A673 (cell line): ENCODE results near the gene GSG1L. TPM values are rescaled to one million over a fixed set of nuclear protein-coding genes. Genes with fewer than 3 reads are reported as not detected.

Experiments used
- BruUV-seq: library from RNA; stranded (reverse); fragments of 400-500 nt; replicated peaks from 2 replicates; lab custom pipeline; 2021; lab: Mats Ljungman, UMichigan
- CTCF ChIA-PET: fragments of 300-600 bp; sonication (Branson Sonifier 250); formaldehyde crosslinking; loops from one replicate; lab custom pipeline; 2022; ENCODE audit warnings: antibody characterized with exemption; lab: Charles Lee
- POLR2A ChIA-PET: fragments of 300-600 bp; sonication (Branson Sonifier 250); formaldehyde crosslinking; loops from one replicate; lab custom pipeline; 2022; ENCODE audit warnings: antibody characterized with exemption; ENCODE audit not compliant: low non-redundant PET; lab: Charles Lee
- DNase-seq: peaks from one replicate; pipeline ENCODE4 v3.0.0-alpha.2; 2015; ENCODE audit warnings: low spot score
- H3K27ac ChIP-seq: fragments of 200-600 bp; sonication (generic); 2 replicates; pipeline ENCODE4 v1.5.1; 2016; ENCODE audit warnings: mixed run types, low read depth, mild to moderate bottlenecking, mixed read lengths, antibody characterized with exemption, low read length; ENCODE audit not compliant: poor library complexity, severe bottlenecking
- H3K27me3 ChIP-seq: fragments of 200-600 bp; sonication (generic); replicated peaks from 2 replicates; pipeline ENCODE4 v1.6.1; 2017; ENCODE audit warnings: mixed run types, low read depth, mild to moderate bottlenecking, mixed read lengths, antibody characterized with exemption, low read length; ENCODE audit not compliant: insufficient read depth, poor library complexity
- H3K36me3 ChIP-seq: fragments of 200-600 bp; sonication (generic); 2 replicates; pipeline ENCODE4 v1.6.1; 2016; ENCODE audit warnings: mixed run types, mild to moderate bottlenecking, mixed read lengths, antibody characterized with exemption, low read length; ENCODE audit not compliant: insufficient read depth, poor library complexity, severe bottlenecking
- H3K4me1 ChIP-seq: fragments of 200-600 bp; sonication (generic); 2 replicates; pipeline ENCODE4 v1.6.1; 2017; ENCODE audit warnings: mixed run types, mild to moderate bottlenecking, mixed read lengths, antibody characterized with exemption, low read length; ENCODE audit not compliant: insufficient read depth, poor library complexity, severe bottlenecking
- H3K4me3 ChIP-seq: fragments of 200-600 bp; sonication (generic); 2 replicates; pipeline ENCODE4 v1.5.1; 2016; ENCODE audit warnings: low read depth, mixed run types, mild to moderate bottlenecking, mixed read lengths, low read length; ENCODE audit not compliant: poor library complexity, severe bottlenecking
- H3K9me3 ChIP-seq: fragments of 200-600 bp; sonication (generic); 2 replicates; pipeline ENCODE4 v1.6.1; 2016; ENCODE audit warnings: mixed run types, low read depth, mild to moderate bottlenecking, mixed read lengths, antibody characterized with exemption, low read length; ENCODE audit not compliant: poor library complexity, severe bottlenecking
- EZH2 ChIP-seq: fragments of 200-600 bp; sonication (generic); IDR thresholded peaks from 2 replicates; pipeline ENCODE4 v1.6.1; 2017; ENCODE audit warnings: borderline replicate concordance, low read depth, mild to moderate bottlenecking, mixed read lengths, antibody characterized with exemption, low read length; ENCODE audit not compliant: poor library complexity, severe bottlenecking
- intact Hi-C: fragments of 100-400 bp; cut with micrococcal nuclease; formaldehyde crosslinking; loops from one replicate; pipeline ENCODE4 v1.10.0; 2022; ENCODE audit not compliant: unreplicated experiment
- total RNA-seq: library from RNA; stranded (reverse); gene quantifications from 2 replicates; pipeline ENCODE4 v1.2.3, GENCODE V29; 2021
- TF ChIP-seq, protein P1 (sequence below): fragments of 300-800, 200-600 bp; sonication (generic); conservative IDR thresholded peaks from 2 replicates; pipeline ENCODE4 v1.5.1; 2017; ENCODE audit warnings: low read depth, mild to moderate bottlenecking, antibody characterized with exemption, low read length, moderate library complexity, mixed read lengths

Gene GSG1L
- total RNA-seq, 1 experiment from 2014 or later = not detected

DNA sequence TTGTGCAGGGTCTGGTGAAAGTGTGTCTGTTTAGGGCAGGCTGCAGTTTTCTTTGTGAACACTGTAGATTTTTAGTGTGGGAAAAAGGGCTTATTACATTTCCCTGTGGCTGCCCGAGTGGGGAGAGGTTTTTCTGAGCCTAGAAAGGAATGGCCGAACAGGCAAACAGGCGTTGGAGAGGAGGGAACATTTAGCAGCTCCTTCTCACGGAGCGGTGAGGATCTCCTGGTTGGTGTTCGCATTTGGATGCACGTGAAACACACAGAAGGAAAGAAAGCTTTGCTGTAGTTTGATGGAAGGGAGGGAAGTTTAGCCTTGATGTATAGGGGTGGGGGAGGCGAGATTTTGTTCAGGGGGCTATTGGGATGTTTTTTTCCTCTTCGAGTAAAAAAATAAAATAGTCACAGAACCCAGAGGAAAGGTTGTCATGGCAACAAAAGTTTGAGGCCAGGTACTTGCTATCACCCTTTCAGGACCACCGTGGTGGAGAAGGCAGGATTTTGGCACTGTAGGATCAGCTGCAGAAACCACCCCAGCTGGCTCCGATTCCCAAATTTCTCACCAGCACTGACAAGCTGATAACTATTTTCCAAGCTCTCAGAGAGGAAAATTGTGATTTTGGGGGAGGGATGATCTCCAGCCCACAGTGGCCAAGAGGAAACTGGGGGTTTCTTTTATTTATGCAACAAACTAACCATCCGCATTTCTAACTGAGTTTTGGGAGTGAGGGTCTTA, 3.5 kb downstream of the GSG1L start:
- POLR2A ChIA-PET = no interaction called here

DNA sequence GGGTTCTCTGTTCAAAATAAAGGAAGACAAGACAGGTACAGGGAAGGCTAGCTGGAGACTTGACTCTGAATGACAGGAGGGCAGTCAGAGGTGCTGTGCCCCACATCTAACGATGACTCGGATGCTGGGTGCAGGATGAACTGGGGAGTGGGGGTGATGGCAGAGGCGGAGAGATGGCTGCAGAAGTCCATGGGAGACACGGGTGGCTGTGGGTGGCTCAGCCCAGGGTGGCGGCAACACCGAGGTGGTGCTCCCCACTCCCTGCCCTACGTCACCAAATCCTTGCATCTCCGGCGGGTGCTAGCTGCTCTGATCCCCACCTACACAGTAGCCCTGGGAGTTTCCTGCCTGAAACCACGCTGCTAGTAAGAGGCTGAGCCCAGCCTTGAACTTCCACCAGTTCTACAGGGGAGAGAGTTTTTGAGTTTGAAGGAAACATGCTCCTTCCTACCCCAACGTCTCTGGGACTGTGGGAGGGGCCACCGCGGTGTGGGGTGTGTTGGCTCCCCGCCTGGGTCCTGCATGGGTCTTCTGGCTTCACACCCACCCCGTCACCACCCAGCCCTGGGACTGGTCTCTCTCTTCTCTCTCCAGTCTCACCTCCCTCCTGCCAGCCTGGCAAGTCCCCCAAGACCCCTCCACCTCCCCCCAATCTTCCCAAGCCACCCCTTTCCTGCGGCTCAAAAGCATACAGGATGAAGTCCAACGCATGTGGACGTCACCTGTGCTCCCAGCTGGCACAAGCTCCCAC, 4.5 kb downstream of the GSG1L start:
- intact Hi-C loops = no loop called here
- CTCF ChIA-PET = no interaction called here
- H3K4me3 ChIP-seq = no peak overlapping the region

More for the DNA sequence above, 3.5 kb downstream of the GSG1L start:
- no peak overlapping the region for H3K27ac ChIP-seq
- H3K4me3 ChIP-seq = no peak overlapping the region
- no peaks in the 10 kb centered on the region for H3K9me3 ChIP-seq
- intact Hi-C loops = no loop called here
- BruUV-seq = no TSS peak
- TF ChIP-seq, protein P1, sequence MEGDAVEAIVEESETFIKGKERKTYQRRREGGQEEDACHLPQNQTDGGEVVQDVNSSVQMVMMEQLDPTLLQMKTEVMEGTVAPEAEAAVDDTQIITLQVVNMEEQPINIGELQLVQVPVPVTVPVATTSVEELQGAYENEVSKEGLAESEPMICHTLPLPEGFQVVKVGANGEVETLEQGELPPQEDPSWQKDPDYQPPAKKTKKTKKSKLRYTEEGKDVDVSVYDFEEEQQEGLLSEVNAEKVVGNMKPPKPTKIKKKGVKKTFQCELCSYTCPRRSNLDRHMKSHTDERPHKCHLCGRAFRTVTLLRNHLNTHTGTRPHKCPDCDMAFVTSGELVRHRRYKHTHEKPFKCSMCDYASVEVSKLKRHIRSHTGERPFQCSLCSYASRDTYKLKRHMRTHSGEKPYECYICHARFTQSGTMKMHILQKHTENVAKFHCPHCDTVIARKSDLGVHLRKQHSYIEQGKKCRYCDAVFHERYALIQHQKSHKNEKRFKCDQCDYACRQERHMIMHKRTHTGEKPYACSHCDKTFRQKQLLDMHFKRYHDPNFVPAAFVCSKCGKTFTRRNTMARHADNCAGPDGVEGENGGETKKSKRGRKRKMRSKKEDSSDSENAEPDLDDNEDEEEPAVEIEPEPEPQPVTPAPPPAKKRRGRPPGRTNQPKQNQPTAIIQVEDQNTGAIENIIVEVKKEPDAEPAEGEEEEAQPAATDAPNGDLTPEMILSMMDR = no peak
- no peak for TF ChIP-seq EZH2
- H3K27me3 ChIP-seq = peaks cover 59% of the 10 kb centered on the region
- H3K36me3 ChIP-seq = no peaks in the 10 kb centered on the region
- no peaks in the 10 kb centered on the region for H3K4me1 ChIP-seq
- CTCF ChIA-PET = no interaction called here
- DNase-seq = no peak

DNA sequence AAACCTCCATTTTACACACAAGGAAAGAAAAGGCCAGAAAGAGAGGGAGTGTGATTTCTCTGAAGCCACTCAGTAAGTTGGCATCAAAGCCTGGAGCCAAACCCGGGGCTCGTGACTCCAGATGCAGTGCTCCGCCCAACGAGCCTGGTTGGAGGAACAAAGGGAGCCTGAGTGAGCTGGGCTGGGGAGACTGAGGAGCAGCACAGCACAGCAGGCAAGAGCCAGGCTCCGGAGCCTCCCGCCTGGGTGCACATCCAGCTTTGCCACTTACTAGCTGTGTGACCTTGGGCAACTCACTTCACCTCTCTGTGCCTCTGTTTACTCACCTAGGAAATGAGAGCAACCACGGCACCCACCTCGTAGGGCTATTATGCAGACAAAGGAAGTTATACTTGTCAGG, 5.6 kb downstream of the GSG1L start:
- Histone ChIP-seq H3K4me1 (no peaks in the 10 kb centered on the region), H3K9me3 (no peaks in the 10 kb centered on the region), H3K27me3 (peaks cover 44% of the 10 kb centered on the region), H3K27ac (no peak overlapping the region), H3K4me3 (no peak overlapping the region), H3K36me3 (no peaks in the 10 kb centered on the region)
- TF ChIP-seq, protein P1 = no peak
- TF ChIP-seq EZH2 = no peak
- BruUV-seq = no TSS peak
- intact Hi-C loops = no loop called here
- no peak for DNase-seq
- CTCF ChIA-PET = no interaction called here
- POLR2A ChIA-PET = interaction anchor here (0.7 kb wide), 1 partner anchor 30 kb away, joined by 8 read pairs; no protein-coding TSS in a partner anchor

More for the DNA sequence above, 4.5 kb downstream of the GSG1L start:
- no peak for DNase-seq
- H3K36me3 ChIP-seq = no peaks in the 10 kb centered on the region
- no peaks in the 10 kb centered on the region for H3K9me3 ChIP-seq
- no TSS peak for BruUV-seq
- no peaks in the 10 kb centered on the region for H3K4me1 ChIP-seq
- POLR2A ChIA-PET = no interaction called here
- no peak overlapping the region for H3K27ac ChIP-seq
- peaks cover 49% of the 10 kb centered on the region for H3K27me3 ChIP-seq
- no peak for TF ChIP-seq EZH2
- TF ChIP-seq, protein P1 = no peak
